Endothelial cell of umbilical vein (primary cell): Measurements from ENCODE around the gene EGLN1.

ENCODE experiments used
- EZH2 ChIP-seq: IDR thresholded peaks from 2 replicates; pipeline ENCODE4 v1.6.1; 2012; ENCODE audit warnings: borderline replicate concordance, low read depth, mild to moderate bottlenecking, moderate library complexity, low read length, inconsistent platforms; ENCODE audit not compliant: severe bottlenecking
- POLR2A ChIP-seq: IDR thresholded peaks from 2 replicates; pipeline ENCODE4 v1.6.1; 2012; ENCODE audit warnings: low read depth, mild to moderate bottlenecking, control low read depth, low read length
- TF ChIP-seq, protein P1 (sequence below), 2 donors: IDR thresholded peaks; 1 replicate in 1 of 2; 2 replicates in 1 of 2; pipeline ENCODE4 v1.5.1; 2011; ENCODE audit warnings: low read length in 2 of 2, mild to moderate bottlenecking in 2 of 2, moderate library complexity in 2 of 2, control low read depth in 1 of 2, inconsistent platforms in 1 of 2, low read depth in 1 of 2; ENCODE audit not compliant: insufficient read depth in 1 of 2; ENCODE audit errors: extremely low read depth in 1 of 2

DNA sequence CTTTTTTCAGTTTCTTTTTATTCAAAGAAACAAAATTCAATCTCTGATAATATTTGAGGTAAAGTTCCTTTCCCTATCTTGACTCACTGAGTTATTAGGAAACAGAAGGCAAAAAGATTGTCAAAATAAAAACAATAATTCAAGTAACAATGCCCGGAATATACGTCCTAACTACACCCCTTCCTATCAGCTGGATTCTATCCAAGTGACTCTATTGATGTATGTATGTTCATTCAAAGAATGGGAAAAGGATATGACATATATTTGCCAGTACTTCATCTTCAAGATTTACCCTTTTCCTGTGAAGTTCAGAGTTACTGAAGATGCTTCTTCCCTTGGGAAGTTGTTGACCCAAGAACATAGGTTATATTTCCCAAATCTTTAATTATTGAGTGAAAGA is 70.3 kb downstream of the EGLN1 start:
- TF ChIP-seq, protein P1, sequence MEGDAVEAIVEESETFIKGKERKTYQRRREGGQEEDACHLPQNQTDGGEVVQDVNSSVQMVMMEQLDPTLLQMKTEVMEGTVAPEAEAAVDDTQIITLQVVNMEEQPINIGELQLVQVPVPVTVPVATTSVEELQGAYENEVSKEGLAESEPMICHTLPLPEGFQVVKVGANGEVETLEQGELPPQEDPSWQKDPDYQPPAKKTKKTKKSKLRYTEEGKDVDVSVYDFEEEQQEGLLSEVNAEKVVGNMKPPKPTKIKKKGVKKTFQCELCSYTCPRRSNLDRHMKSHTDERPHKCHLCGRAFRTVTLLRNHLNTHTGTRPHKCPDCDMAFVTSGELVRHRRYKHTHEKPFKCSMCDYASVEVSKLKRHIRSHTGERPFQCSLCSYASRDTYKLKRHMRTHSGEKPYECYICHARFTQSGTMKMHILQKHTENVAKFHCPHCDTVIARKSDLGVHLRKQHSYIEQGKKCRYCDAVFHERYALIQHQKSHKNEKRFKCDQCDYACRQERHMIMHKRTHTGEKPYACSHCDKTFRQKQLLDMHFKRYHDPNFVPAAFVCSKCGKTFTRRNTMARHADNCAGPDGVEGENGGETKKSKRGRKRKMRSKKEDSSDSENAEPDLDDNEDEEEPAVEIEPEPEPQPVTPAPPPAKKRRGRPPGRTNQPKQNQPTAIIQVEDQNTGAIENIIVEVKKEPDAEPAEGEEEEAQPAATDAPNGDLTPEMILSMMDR (IDR thresholded peaks at IDR 0.05; ENCODE audit: extremely low read depth in 1 of 2, insufficient read depth in 1 of 2, low read depth in 1 of 2, low read length in 2 of 2): no peak
- no peak for TF ChIP-seq POLR2A
- TF ChIP-seq EZH2: no peak
